Caco-2 (cell line): ENCODE measurements around the gene DOCK3. TPM values are rescaled to one million over a fixed set of nuclear protein-coding genes. Genes with fewer than 3 reads are reported as not detected.

Experiments used
- BruUV-seq: library from RNA; stranded (reverse); fragments of 400-500 nt; replicated peaks from 2 replicates; lab custom pipeline; 2021; lab: Mats Ljungman, UMichigan
- CTCF ChIA-PET: fragments of 300-600 bp; sonication (Branson Sonifier 250); formaldehyde crosslinking; loops from one replicate; lab custom pipeline; 2022; ENCODE audit warnings: antibody characterized with exemption; lab: Charles Lee
- POLR2A ChIA-PET: fragments of 300-600 bp; sonication (Branson Sonifier 250); formaldehyde crosslinking; loops from one replicate; lab custom pipeline; 2022; ENCODE audit warnings: antibody characterized with exemption; lab: Charles Lee
- DNase-seq, 2 experiments: peaks; one replicate each; pipeline versions ENCODE4 v3.0.0 to v3.0.0-alpha.2; 2020 to 2022
- H3K27me3 ChIP-seq: replicated peaks from 2 replicates; pipeline ENCODE4 v1.6.0; 2011; ENCODE audit warnings: low read length; ENCODE audit not compliant: control insufficient read depth, insufficient read depth
- H3K36me3 ChIP-seq: 2 replicates; pipeline ENCODE4 v1.5.1; 2011; ENCODE audit warnings: low read length; ENCODE audit not compliant: control insufficient read depth, insufficient read depth
- H3K4me1 ChIP-seq: fragments of 250-450 bp; sonication (Bioruptor Pico); 2 replicates; pipeline ENCODE4 v1.5.1; 2020; ENCODE audit warnings: mild to moderate bottlenecking
- H3K4me3 ChIP-seq: 2 replicates; pipeline ENCODE4 v1.5.1; 2011; ENCODE audit warnings: low read depth, mild to moderate bottlenecking, control low read depth, low read length
- H3K9me3 ChIP-seq: fragments of 250-450 bp; sonication (Bioruptor Pico); 2 replicates; pipeline ENCODE4 v1.5.1; 2020; ENCODE audit warnings: mild to moderate bottlenecking, moderate library complexity
- H3K27ac Mint-ChIP-seq: one replicate; pipeline ENCODE4 v1.8.0; 2022; ENCODE audit warnings: mixed read lengths; ENCODE audit not compliant: unreplicated experiment
- H3K27me3 Mint-ChIP-seq: one replicate; pipeline ENCODE4 v1.8.0; 2022; ENCODE audit warnings: mixed read lengths; ENCODE audit not compliant: insufficient read depth, unreplicated experiment
- H3K36me3 Mint-ChIP-seq: one replicate; pipeline ENCODE4 v1.8.0; 2022; ENCODE audit warnings: mild to moderate bottlenecking, mixed read lengths; ENCODE audit not compliant: insufficient read depth, unreplicated experiment
- H3K4me1 Mint-ChIP-seq: one replicate; pipeline ENCODE4 v1.8.0; 2022; ENCODE audit warnings: low read depth, mixed read lengths; ENCODE audit not compliant: unreplicated experiment
- H3K4me3 Mint-ChIP-seq: one replicate; pipeline ENCODE4 v1.8.0; 2022; ENCODE audit warnings: mild to moderate bottlenecking, moderate library complexity, mixed read lengths; ENCODE audit not compliant: unreplicated experiment
- H3K9me3 Mint-ChIP-seq: one replicate; pipeline ENCODE4 v1.8.0; 2022; ENCODE audit warnings: mixed read lengths; ENCODE audit not compliant: unreplicated experiment
- CTCF ChIP-seq, 2 experiments: fragments of 200-600 bp in 1 of 2; IDR thresholded peaks; 1 replicate in 1 of 2; 2 replicates in 1 of 2; pipeline versions ENCODE4 v1.5.1 to v1.8.0; 2011 to 2022; ENCODE audit warnings: antibody characterized with exemption in 1 of 2, control low read depth in 1 of 2, inconsistent platforms in 1 of 2, low read depth in 1 of 2, low read length in 1 of 2, mild to moderate bottlenecking in 1 of 2, moderate library complexity in 1 of 2; ENCODE audit not compliant: insufficient read depth in 1 of 2, severe bottlenecking in 1 of 2, unreplicated experiment in 1 of 2
- intact Hi-C: fragments of 100-400 bp; cut with micrococcal nuclease; formaldehyde crosslinking; loops from one replicate; pipeline ENCODE4 v1.10.0; 2022; ENCODE audit not compliant: unreplicated experiment
- total RNA-seq: library from RNA; stranded (reverse); gene quantifications from 2 replicates; pipeline ENCODE4 v1.2.3, GENCODE V29; 2022

The DOCK3 gene
- total RNA-seq, 1 experiment from 2014 or later, result 0.05 TPM

- BruUV-seq, result no TSS peak
- H3K36me3 ChIP-seq, result no peaks in the 10 kb centered on the region
- no peaks in the 10 kb centered on the region for H3K27me3 ChIP-seq
- H3K4me1 Mint-ChIP-seq, result no peaks in the 10 kb centered on the region
- no peak overlapping the region for H3K4me3 ChIP-seq
- H3K9me3 Mint-ChIP-seq, result no peaks in the 10 kb centered on the region
- H3K4me3 Mint-ChIP-seq, result no peak overlapping the region
- CTCF ChIA-PET, result no interaction called here
- POLR2A ChIA-PET, result no interaction called here
- H3K27ac Mint-ChIP-seq, result no peak overlapping the region
- H3K4me1 ChIP-seq, result no peaks in the 10 kb centered on the region
- no peak for DNase-seq
- H3K36me3 Mint-ChIP-seq, result no peaks in the 10 kb centered on the region
- no peaks in the 10 kb centered on the region for H3K9me3 ChIP-seq
- intact Hi-C loops, result no loop called here
- H3K27me3 Mint-ChIP-seq, result no peaks in the 10 kb centered on the region
- no peak for TF ChIP-seq CTCF (IDR thresholded peaks at IDR 0.05; ENCODE audit: insufficient read depth in 1 of 2, low read depth in 1 of 2, low read length in 1 of 2, severe bottlenecking in 1 of 2, unreplicated experiment in 1 of 2)
Measured at GRCh38 chr3:50689558-50689957, 14.8 kb downstream of the DOCK3 start.

- Mint-ChIP-seq H3K4me1 (no peaks in the 10 kb centered on the region), H3K27ac (no peak overlapping the region), H3K27me3 (peaks cover 4% of the 10 kb centered on the region), H3K36me3 (no peaks in the 10 kb centered on the region), H3K9me3 (peaks cover 15% of the 10 kb centered on the region), H3K4me3 (no peak overlapping the region)
- intact Hi-C loops, result no loop called here
- Histone ChIP-seq H3K36me3 (no peaks in the 10 kb centered on the region), H3K4me3 (no peak overlapping the region), H3K27me3 (no peaks in the 10 kb centered on the region), H3K4me1 (no peaks in the 10 kb centered on the region), H3K9me3 (no peaks in the 10 kb centered on the region)
- CTCF ChIA-PET, result no interaction called here
- POLR2A ChIA-PET, result no interaction called here
- TF ChIP-seq CTCF (IDR thresholded peaks at IDR 0.05; ENCODE audit: insufficient read depth in 1 of 2, low read depth in 1 of 2, low read length in 1 of 2, severe bottlenecking in 1 of 2, unreplicated experiment in 1 of 2), result no peak
- DNase-seq, result no peak
- BruUV-seq, result no TSS peak
Measured at GRCh38 chr3:50695031-50695430, 20.3 kb downstream of the DOCK3 start.

- DNase-seq, result no peak
- Histone ChIP-seq H3K36me3 (no peaks in the 10 kb centered on the region), H3K9me3 (no peaks in the 10 kb centered on the region), H3K4me1 (no peaks in the 10 kb centered on the region), H3K4me3 (no peak overlapping the region), H3K27me3 (no peaks in the 10 kb centered on the region)
- H3K4me3 Mint-ChIP-seq, result no peak overlapping the region
- BruUV-seq, result no TSS peak
- H3K4me1 Mint-ChIP-seq, result no peaks in the 10 kb centered on the region
- peaks cover 15% of the 10 kb centered on the region for H3K9me3 Mint-ChIP-seq
- H3K36me3 Mint-ChIP-seq, result no peaks in the 10 kb centered on the region
- ChIA-PET POLR2A (no interaction called here), CTCF (no interaction called here)
- no peak for TF ChIP-seq CTCF (IDR thresholded peaks at IDR 0.05; ENCODE audit: insufficient read depth in 1 of 2, low read depth in 1 of 2, low read length in 1 of 2, severe bottlenecking in 1 of 2, unreplicated experiment in 1 of 2)
- H3K27ac Mint-ChIP-seq, result no peak overlapping the region
- intact Hi-C loops, result no loop called here
- peaks cover 11% of the 10 kb centered on the region for H3K27me3 Mint-ChIP-seq
Measured at GRCh38 chr3:50696276-50696675, 21.5 kb downstream of the DOCK3 start.
